ENCODE measurements around the gene PI4KA. TPM values are rescaled to one million over a fixed set of nuclear protein-coding genes. Genes with fewer than 3 reads are reported as not detected.

The PI4KA gene
- total RNA-seq, 4 donors from 2014 or later = 85.0 to 127 (median 101) TPM

DNA sequence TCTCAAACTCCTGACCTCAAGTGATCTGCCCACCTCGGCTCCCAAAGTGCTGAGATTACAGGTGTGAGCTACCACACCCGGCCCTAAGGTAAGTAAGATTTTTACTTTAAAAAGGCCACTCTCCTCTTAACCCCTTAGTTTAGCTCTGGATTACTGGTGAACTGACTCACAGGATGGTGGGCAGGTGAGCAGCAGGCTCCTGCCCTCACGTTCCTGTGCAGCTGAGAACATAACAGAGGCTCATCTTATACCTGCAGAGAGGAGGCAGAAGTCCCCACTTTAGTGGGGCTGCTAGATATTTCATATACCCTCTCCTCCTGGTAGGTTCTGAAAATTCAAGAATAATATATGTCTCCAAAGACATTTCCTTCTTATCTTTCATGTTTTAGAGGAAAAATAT lies 101.8 kb downstream of the PI4KA start:
- DNase-seq = no peak
- 95 to 98% methylated on average over 3 of the region's 3 CpGs for WGBS, 2 donors
- TF ChIP-seq POLR2A (IDR thresholded peaks at IDR 0.05) = no peak
- TF ChIP-seq, protein P1, sequence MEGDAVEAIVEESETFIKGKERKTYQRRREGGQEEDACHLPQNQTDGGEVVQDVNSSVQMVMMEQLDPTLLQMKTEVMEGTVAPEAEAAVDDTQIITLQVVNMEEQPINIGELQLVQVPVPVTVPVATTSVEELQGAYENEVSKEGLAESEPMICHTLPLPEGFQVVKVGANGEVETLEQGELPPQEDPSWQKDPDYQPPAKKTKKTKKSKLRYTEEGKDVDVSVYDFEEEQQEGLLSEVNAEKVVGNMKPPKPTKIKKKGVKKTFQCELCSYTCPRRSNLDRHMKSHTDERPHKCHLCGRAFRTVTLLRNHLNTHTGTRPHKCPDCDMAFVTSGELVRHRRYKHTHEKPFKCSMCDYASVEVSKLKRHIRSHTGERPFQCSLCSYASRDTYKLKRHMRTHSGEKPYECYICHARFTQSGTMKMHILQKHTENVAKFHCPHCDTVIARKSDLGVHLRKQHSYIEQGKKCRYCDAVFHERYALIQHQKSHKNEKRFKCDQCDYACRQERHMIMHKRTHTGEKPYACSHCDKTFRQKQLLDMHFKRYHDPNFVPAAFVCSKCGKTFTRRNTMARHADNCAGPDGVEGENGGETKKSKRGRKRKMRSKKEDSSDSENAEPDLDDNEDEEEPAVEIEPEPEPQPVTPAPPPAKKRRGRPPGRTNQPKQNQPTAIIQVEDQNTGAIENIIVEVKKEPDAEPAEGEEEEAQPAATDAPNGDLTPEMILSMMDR (IDR thresholded peaks at IDR 0.05) = no peak
- Histone ChIP-seq H3K27ac (no peak overlapping the region), H3K4me1 (no peaks in the 10 kb centered on the region), H3K27me3 (no peaks in the 10 kb centered on the region), H3K9me3 (no peaks in the 10 kb centered on the region), H3K36me3 (peaks cover 15 to 30% of the 10 kb centered on the region in 2 donors), H3K4me3 (replicated peaks in 1 of 3) (no peak overlapping the region)
- intact Hi-C loops (cut with DNase I) = no loop called here

DNA sequence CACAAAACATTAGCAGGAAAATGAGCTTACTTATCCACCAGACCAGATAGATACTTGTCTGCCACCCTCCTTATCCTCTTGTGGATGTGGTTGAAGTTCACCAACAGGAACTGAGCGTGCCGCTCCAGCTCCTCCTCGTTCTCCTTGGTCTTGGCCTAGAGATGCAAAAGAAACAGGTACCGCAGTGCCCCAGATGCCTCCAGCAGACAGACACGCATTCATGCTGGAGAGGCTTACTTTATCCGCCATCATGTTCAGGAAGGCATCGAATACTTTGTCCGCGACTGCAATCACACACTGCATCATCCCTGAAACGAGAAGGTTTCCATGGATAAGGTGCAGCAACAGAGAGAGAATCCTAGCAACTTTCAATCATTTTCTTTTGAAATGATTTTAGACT lies 105.7 kb downstream of the PI4KA start:
- intact Hi-C loops (cut with DNase I) = no loop called here
- Histone ChIP-seq H3K4me1 (peaks cover 0 to 18% of the 10 kb centered on the region in 2 donors), H3K4me3 (replicated peaks in 1 of 3) (no peak overlapping the region), H3K36me3 (peaks cover 12 to 28% of the 10 kb centered on the region in 2 donors), H3K27ac (no peak overlapping the region), H3K27me3 (no peaks in the 10 kb centered on the region), H3K9me3 (no peaks in the 10 kb centered on the region)
- TF ChIP-seq, protein P1 (IDR thresholded peaks at IDR 0.05) = no peak
- TF ChIP-seq POLR2A (IDR thresholded peaks at IDR 0.05) = no peak
- DNase-seq = no peak
- WGBS, 2 donors = 96% methylated on average over 10 of the region's 10 CpGs

DNA sequence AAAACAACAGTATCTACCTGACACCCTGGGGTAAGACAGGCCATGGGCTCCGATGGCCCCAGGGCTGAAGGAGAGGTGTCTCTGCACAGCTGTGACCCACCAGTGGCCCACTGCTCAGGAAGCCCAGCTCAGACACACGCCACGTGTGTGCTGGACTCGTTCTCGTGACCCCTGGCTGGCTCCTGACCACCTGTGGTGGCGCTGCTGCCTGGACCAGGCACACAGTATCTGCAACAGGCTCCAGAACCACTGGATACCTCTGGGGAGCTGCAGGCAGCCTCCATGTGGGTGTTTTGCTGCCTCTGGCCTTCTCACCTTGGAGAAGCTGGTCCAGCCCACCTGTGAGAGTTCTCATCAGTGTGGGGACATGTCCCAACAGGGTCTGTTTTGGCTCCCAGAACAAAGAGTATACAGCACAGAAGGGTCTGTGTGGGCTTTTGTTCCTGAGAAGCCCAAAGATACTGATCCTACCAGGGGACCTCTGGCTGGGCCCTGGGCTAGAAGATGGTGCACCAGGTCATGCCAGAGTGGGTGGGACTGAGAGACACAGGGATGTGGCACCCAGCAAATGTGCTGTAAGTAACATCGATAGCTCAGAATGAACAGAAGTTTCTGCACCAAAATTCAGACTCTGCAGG lies 106.4 kb downstream of the PI4KA start:
- H3K4me1 ChIP-seq = peaks cover 0 to 18% of the 10 kb centered on the region in 2 donors
- no peak for DNase-seq
- H3K27ac ChIP-seq = no peak overlapping the region
- no peaks in the 10 kb centered on the region for H3K27me3 ChIP-seq
- H3K4me3 ChIP-seq (replicated peaks in 1 of 3) = no peak overlapping the region
- peaks cover 17 to 28% of the 10 kb centered on the region in 2 donors for H3K36me3 ChIP-seq
- intact Hi-C loops (cut with DNase I) = no loop called here
- WGBS, 2 donors = 97% methylated on average over 7 of the region's 7 CpGs
- no peak for TF ChIP-seq POLR2A (IDR thresholded peaks at IDR 0.05)
- TF ChIP-seq, protein P1 (IDR thresholded peaks at IDR 0.05) = no peak
- H3K9me3 ChIP-seq = no peaks in the 10 kb centered on the region

DNA sequence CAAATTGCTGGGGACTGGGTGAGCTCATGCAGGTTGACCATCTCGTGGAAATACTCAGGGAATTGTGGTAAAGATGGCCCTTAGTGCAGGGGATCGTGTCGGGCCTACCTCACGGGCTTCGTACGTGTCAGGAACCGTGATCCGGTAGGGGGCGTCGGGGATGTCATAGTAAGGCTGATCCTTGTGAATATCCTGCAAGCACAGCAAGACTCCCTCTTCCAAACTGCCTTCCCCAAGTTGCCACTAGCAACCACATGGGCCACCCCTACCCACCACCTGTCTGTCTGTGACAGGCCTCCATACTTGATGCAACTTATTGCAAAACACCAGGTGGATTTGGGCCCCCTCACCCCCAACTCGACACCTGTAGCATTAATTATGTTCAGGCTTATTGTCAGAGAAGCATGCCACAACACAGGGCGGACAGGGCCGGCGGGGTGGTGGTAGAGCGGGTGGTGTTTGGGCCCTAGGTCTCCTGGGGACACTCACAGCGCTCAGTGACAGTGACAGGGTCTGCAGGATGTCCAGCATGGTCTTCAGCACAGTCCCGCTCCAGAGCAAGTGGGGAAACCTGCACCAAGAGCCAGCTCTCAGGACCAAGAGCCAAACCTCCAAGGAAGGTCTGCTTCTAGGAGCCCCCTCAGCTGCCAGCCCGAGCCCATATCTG lies 107.3 kb downstream of the PI4KA start:
- intact Hi-C loops (cut with DNase I) = no loop called here
- TF ChIP-seq, protein P1 (IDR thresholded peaks at IDR 0.05) = no peak
- TF ChIP-seq POLR2A (IDR thresholded peaks at IDR 0.05) = no peak
- DNase-seq = peak in 1 of 2 donors; percentile 6
- Histone ChIP-seq H3K4me1 (peaks cover 0 to 18% of the 10 kb centered on the region in 2 donors), H3K27me3 (no peaks in the 10 kb centered on the region), H3K36me3 (peaks cover 26 to 37% of the 10 kb centered on the region in 2 donors), H3K27ac (peak overlapping the region in 1 of 3 donors; percentile 90), H3K4me3 (replicated peaks in 1 of 3) (no peak overlapping the region), H3K9me3 (no peaks in the 10 kb centered on the region)
- WGBS, 2 donors = 90 to 93% methylated on average over 14 to 16 of the region's 18 CpGs
